ENCODE data around the gene RIPPLY1.
"Not testable (repeated sequence)": the region's sequence is repeated elsewhere in the genome, so short reads cannot be mapped to it uniquely, and the experiment has no call there.

The RIPPLY1 gene

GRCh38 chrX:106905064-106905708 lies 2.0 kb upstream of the RIPPLY1 start:
- DNase-seq = no peak

- no peak for DNase-seq
Observed at GRCh38 chrX:106903856-106904528, 851 bp upstream of the RIPPLY1 start.

- DNase-seq = no peak
Observed at GRCh38 chrX:106902684-106903083, 457 bp downstream of the RIPPLY1 start.

GRCh38 chrX:106901781-106902219 lies 1.3 kb downstream of the RIPPLY1 start:
- no peak for DNase-seq

- no peak for DNase-seq
Observed at GRCh38 chrX:106901341-106901740, 1.8 kb downstream of the RIPPLY1 start.

- no peak for DNase-seq
Observed at GRCh38 chrX:106899841-106900240, 3.3 kb downstream of the RIPPLY1 start.

- no peak for DNase-seq
Observed at GRCh38 chrX:106899276-106899675, 3.9 kb downstream of the RIPPLY1 start.

GRCh38 chrX:106898462-106898861 lies 4.7 kb downstream of the RIPPLY1 start:
- DNase-seq = no peak

- no peak for DNase-seq
Observed at GRCh38 chrX:106897259-106897658, 5.9 kb downstream of the RIPPLY1 start.

GRCh38 chrX:106894978-106895452 lies 8.1 kb downstream of the RIPPLY1 start:
- DNase-seq = no peak

- peak; percentile 24 for DNase-seq
Observed at GRCh38 chrX:106894392-106894909, 8.7 kb downstream of the RIPPLY1 start.

- no peak for DNase-seq
Observed at GRCh38 chrX:106891762-106892460, 11.2 kb downstream of the RIPPLY1 start.

- no peak for DNase-seq
Observed at GRCh38 chrX:106889468-106889867, 13.7 kb downstream of the RIPPLY1 start.

GRCh38 chrX:106875151-106875550 lies 28.0 kb downstream of the RIPPLY1 start:
- no peak for DNase-seq

GRCh38 chrX:106874075-106874474 lies 29.1 kb downstream of the RIPPLY1 start:
- DNase-seq = no peak

GRCh38 chrX:106872796-106873195 lies 30.3 kb downstream of the RIPPLY1 start:
- DNase-seq = not testable (repeated sequence)

GRCh38 chrX:106863697-106864096 lies 39.4 kb downstream of the RIPPLY1 start:
- DNase-seq = no peak

- no peak for DNase-seq
Observed at GRCh38 chrX:106862972-106863688, 40.0 kb downstream of the RIPPLY1 start.
